Omental fat pad (tissue), 4 donors: ENCODE results near the gene PGAP2. TPM values are rescaled to one million over a fixed set of nuclear protein-coding genes. Genes with fewer than 3 reads are reported as not detected.

ENCODE experiments used
- ATAC-seq: fragments of 150-250 bp; one replicate; pipeline ENCODE4 v1.9.1; 2016; ENCODE audit warnings: mild to moderate bottlenecking, moderate library complexity; ENCODE audit not compliant: low FRiP score
- DNase-seq: peaks from one replicate; pipeline ENCODE4 v3.0.0-alpha.2; 2019; ENCODE audit warnings: low spot score
- CTCF ChIP-seq, 3 donors: fragments of 450-650 bp; IDR thresholded peaks; one replicate each; pipeline ENCODE4 v1.5.1; 2016 to 2017; ENCODE audit warnings: antibody characterized with exemption in 3 of 3, mild to moderate bottlenecking in 3 of 3, moderate library complexity in 2 of 3
- total RNA-seq, 4 donors: library from RNA; depleted of rRNA; stranded (reverse); fragments of >200 nt; gene quantifications; one replicate each; pipeline ENCODE4 v1.1.0, GENCODE V29; 2016

Gene PGAP2
- total RNA-seq, 4 donors from 2014 or later: 6.2 to 12.3 (median 10.2) TPM

DNA sequence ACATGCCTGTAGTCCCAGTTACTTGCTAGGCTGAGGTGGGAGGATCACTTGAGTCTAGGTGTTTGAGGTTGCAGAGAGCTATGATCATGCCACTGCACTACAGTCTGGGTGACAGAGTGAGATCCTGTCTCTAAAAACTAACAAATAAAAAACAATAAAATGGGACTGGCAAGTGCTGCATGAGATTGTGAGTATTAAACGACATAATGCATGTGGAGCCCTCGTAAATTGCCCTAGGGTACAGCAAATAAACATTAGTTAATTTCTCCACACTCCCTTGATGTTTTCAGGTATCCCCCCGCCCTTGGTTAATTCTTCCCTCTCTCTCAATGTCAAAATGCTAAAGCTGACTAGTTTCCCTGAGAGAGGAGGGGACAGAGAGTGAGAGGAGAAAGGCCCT lies 37.3 kb downstream of the PGAP2 start:
- TF ChIP-seq CTCF (IDR thresholded peaks at IDR 0.05): no peak
- no peak for ATAC-seq
- DNase-seq: no peak

DNA sequence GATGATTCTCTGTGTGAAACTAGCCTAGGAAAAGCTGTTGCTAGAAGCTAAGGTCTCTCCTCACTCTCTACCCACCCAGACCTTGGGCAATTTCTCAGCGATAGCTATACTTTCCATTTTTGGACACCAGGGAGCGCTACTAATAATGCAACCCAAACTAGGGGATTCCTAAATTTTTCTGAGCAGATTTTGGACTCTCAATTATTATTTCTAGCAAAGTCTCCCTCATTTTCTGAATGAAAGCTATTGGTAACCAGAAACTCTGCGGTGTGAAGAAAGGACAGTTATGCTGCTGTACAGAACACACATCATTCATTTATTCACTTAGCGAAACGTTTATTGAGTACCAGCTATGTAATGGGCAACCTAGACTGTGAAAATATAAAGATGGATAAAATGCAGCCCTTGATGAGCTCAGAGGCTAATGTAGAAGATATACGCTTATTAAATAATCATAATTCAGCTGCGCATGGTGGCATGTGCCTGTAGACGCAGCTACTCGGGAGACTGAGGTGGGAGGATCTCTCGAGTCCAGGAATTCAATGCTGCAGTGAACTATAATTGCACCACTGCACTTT lies 41.0 kb downstream of the PGAP2 start:
- DNase-seq (no peak), ATAC-seq (peak; percentile 48)
- peak in 1 of 3 donors; percentile 9 for TF ChIP-seq CTCF (IDR thresholded peaks at IDR 0.05)

DNA sequence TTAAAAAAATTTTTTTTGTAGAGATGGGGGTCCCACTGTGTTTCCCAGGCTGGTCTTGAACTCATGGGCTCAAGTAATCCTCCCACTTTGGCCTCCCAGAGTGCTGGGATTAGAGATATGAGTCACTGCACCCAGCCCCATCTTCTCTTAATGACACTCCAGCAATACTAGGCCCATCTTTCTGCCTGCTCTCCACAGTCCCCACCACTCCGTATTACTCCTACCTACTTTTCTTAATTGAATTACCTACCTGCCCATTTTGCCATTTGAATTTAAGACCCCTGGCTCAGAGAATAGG lies 45.1 kb downstream of the PGAP2 start:
- ATAC-seq (no peak), DNase-seq (no peak)
- TF ChIP-seq CTCF (IDR thresholded peaks at IDR 0.05): no peak

DNA sequence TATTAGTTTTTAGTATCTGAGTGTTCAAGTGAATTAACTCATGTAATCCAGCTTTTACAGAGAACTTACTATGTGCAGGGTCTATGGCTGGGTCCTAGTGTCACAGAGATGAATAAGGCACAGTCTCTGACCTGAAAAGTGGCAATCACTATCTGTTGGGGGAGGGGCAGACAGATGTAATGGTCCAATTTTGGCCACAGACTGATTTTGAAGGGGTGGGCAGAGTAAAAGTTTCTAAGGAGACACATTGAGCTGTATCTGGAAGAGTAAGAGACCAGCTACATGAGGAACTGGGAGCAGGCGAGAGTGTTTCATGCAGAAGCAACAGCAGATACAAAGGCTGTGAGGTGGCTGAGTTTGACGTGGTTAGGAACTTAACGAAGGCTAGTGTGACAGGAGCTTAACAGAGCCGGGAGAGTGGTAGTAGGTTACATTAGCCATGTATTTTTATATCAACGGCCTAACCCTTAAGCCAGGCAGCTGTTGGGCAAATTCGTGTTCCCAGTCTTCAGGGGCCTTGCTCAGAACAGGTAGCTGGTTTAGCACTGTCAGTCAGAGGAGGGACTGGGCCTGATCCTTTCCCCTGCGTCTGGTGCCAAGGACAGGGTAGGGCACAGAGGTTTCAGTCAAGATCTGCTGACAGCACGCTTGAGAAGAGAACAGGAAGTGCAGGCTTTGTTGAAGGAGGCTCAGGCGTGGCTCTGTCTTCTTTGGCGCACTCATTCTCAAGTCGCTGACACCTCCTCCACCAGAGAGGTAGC lies 45.7 kb downstream of the PGAP2 start:
- DNase-seq (no peak), ATAC-seq (no peak)
- no peak for TF ChIP-seq CTCF (IDR thresholded peaks at IDR 0.05)

- ATAC-seq: no peak
- TF ChIP-seq CTCF (IDR thresholded peaks at IDR 0.05): no peak
- DNase-seq: no peak
These were observed 46.3 kb downstream of the PGAP2 start for GRCh38 chr11:3854660-3854976.

- TF ChIP-seq CTCF (IDR thresholded peaks at IDR 0.05): peak in 2 of 3 donors; percentile 94 to 96
- DNase-seq (peak; percentile 89), ATAC-seq (peak; percentile 93)
These were observed 46.8 kb downstream of the PGAP2 start, which contains the start of gene STIM1 for GRCh38 chr11:3854977-3855807. Gene STIM1, plus strand, starts transcription at chr11:3855664. Its CDS starts 607 bp downstream, at chr11:3856271.
